OCI-LY3 (cell line): ENCODE measurements around the gene PKD2L2.
"Not testable (repeated sequence)": the region's sequence is repeated elsewhere in the genome, so short reads cannot be mapped to it uniquely, and the experiment has no call there.

ENCODE experiments used
- H2AFZ ChIP-seq: fragments of 200-600, 300-600 bp; shearing (Covaris generic); 2 replicates; pipeline ENCODE4 v1.6.0; 2014; ENCODE audit warnings: antibody characterized with exemption, low read depth, low read length
- H3K27ac ChIP-seq: fragments of 200-600, 300-600 bp; sonication (generic); 2 replicates; pipeline ENCODE4 v1.5.1; 2014; ENCODE audit warnings: mild to moderate bottlenecking, low read length, moderate library complexity, mixed read lengths
- H3K27me3 ChIP-seq: fragments of 200-600, 300-600 bp; sonication (generic); 2 replicates; pipeline ENCODE4 v1.6.1; 2014; ENCODE audit warnings: low read depth, low read length, mixed read lengths
- H3K36me3 ChIP-seq: fragments of 200-600, 300-600 bp; sonication (generic); replicated peaks from 2 replicates; pipeline ENCODE3; 2014; ENCODE audit warnings: low read depth, low read length, mixed read lengths
- H3K4me1 ChIP-seq: fragments of 300-600, 200-600 bp; sonication (generic); 2 replicates; pipeline ENCODE4 v1.6.1; 2014; ENCODE audit warnings: low read length, mixed read lengths
- H3K4me2 ChIP-seq: fragments of 200-600, 300-600 bp; sonication (generic); 2 replicates; pipeline ENCODE4 v1.6.1; 2014; ENCODE audit warnings: low read length, mixed read lengths
- H3K4me3 ChIP-seq: fragments of 300-600, 200-600 bp; sonication (generic); 2 replicates; pipeline ENCODE4 v1.5.1; 2014; ENCODE audit warnings: antibody characterized with exemption, mild to moderate bottlenecking, low read length, moderate library complexity
- H3K79me2 ChIP-seq: fragments of 300-600, 200-600 bp; shearing (Covaris generic); 2 replicates; pipeline ENCODE4 v1.6.1; 2014; ENCODE audit warnings: mild to moderate bottlenecking, low read length, mixed read lengths
- H3K9ac ChIP-seq: fragments of 300-600, 200-600 bp; shearing (Covaris generic); 2 replicates; pipeline ENCODE4 v1.6.0; 2014; ENCODE audit warnings: mild to moderate bottlenecking, low read length, moderate library complexity
- H3K9me3 ChIP-seq: fragments of 200-600, 300-600 bp; shearing (Covaris generic); 2 replicates; pipeline ENCODE4 v1.6.1; 2014; ENCODE audit warnings: low read length, mixed read lengths; ENCODE audit not compliant: insufficient read depth
- H4K20me1 ChIP-seq: fragments of 200-600, 300-600 bp; sonication (generic); 2 replicates; pipeline ENCODE4 v1.6.1; 2016; ENCODE audit warnings: low read length, mixed read lengths; ENCODE audit not compliant: insufficient read depth
- EZH2phosphoT487 ChIP-seq: fragments of 200-600 bp; shearing (Covaris generic); IDR thresholded peaks from 2 replicates; pipeline ENCODE4 v1.6.1; 2018; ENCODE audit warnings: antibody characterized with exemption, mixed run types, low read depth
- TF ChIP-seq, protein P1 (sequence below): fragments of 200-600, 300-600 bp; sonication (generic); IDR thresholded peaks from 2 replicates; pipeline ENCODE4 v1.5.1; 2014; ENCODE audit warnings: antibody characterized with exemption, low read length, low read depth

The PKD2L2 gene

DNA sequence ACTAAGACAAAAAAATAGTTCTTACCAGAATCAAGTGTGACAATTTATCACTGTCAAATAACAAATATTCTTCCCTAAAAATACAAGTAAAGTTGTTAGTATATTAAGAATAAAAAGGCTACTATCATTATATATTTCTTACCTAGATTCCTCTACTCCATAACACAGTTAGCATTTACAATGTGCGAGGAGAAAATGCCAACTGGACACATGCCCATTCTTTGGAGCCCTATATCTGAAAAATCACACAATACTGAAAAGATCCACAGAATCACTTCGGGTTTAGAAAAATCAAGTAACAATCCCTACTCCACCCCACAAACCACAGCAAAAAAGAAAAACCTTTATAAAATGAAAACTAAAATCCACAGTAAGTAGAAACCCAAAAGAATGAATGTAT lies 70.9 kb downstream of the PKD2L2 start:
- Histone ChIP-seq H3K9me3 (no peaks in the 10 kb centered on the region), H3K27ac (no peak overlapping the region), H3K27me3 (no peaks in the 10 kb centered on the region), H3K9ac (no peak overlapping the region), H3K4me1 (no peaks in the 10 kb centered on the region), H3K4me2 (no peak overlapping the region), H3K4me3 (no peak overlapping the region), H3K79me2 (no peaks in the 10 kb centered on the region), H4K20me1 (no peaks in the 10 kb centered on the region), H2AFZ (no peak overlapping the region), H3K36me3 (no peaks in the 10 kb centered on the region)
- TF ChIP-seq EZH2phosphoT487, result no peak
- TF ChIP-seq, protein P1, sequence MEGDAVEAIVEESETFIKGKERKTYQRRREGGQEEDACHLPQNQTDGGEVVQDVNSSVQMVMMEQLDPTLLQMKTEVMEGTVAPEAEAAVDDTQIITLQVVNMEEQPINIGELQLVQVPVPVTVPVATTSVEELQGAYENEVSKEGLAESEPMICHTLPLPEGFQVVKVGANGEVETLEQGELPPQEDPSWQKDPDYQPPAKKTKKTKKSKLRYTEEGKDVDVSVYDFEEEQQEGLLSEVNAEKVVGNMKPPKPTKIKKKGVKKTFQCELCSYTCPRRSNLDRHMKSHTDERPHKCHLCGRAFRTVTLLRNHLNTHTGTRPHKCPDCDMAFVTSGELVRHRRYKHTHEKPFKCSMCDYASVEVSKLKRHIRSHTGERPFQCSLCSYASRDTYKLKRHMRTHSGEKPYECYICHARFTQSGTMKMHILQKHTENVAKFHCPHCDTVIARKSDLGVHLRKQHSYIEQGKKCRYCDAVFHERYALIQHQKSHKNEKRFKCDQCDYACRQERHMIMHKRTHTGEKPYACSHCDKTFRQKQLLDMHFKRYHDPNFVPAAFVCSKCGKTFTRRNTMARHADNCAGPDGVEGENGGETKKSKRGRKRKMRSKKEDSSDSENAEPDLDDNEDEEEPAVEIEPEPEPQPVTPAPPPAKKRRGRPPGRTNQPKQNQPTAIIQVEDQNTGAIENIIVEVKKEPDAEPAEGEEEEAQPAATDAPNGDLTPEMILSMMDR, result no peak

DNA sequence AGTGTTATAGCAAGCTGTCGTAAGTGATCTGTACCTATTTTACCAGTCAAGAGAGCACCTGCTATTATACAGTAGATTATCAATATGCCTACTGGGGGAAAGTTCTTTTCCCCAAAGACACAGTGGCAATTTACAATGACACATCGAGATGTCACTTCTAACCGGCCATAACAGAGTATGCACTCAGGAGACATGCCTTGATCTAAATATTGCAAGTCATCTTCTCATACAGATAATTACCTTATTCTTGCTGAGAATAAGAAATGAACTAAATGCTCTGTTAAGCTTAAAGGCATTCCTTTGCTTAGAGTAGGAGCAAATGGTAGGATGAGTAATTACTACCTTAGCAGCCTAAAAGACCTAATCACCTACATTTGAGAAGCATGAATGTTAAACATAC lies 71.6 kb downstream of the PKD2L2 start:
- H4K20me1 ChIP-seq, result no peaks in the 10 kb centered on the region
- H3K36me3 ChIP-seq, result no peaks in the 10 kb centered on the region
- no peak overlapping the region for H3K9ac ChIP-seq
- no peaks in the 10 kb centered on the region for H3K4me1 ChIP-seq
- H3K4me2 ChIP-seq, result no peak overlapping the region
- TF ChIP-seq, protein P1, result no peak
- TF ChIP-seq EZH2phosphoT487, result no peak
- H3K4me3 ChIP-seq, result no peak overlapping the region
- H3K27me3 ChIP-seq, result no peaks in the 10 kb centered on the region
- H3K79me2 ChIP-seq, result no peaks in the 10 kb centered on the region
- no peak overlapping the region for H3K27ac ChIP-seq
- no peaks in the 10 kb centered on the region for H3K9me3 ChIP-seq
- H2AFZ ChIP-seq, result no peak overlapping the region

DNA sequence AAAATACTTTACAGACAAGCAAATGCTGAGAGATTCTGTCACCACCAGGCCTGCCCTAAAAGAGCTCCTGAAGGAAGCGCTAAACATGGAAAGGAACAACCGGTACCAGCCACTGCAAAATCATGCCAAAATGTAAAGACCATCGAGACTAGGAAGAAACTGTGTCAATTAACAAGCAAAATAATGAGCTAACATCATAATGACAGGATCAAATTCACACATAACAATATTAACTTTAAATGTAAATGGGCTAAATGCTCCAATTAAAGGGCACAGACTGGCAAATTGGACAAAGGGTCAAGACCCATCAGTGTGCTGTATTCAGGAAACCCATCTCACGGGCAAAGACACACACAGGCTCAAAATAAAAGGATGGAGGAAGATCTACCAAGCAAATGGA lies 81.1 kb downstream of the PKD2L2 start:
- not testable (repeated sequence) for H3K4me1 ChIP-seq, H3K9ac ChIP-seq, H3K27ac ChIP-seq, H3K4me2 ChIP-seq, H3K79me2 ChIP-seq, H3K36me3 ChIP-seq, H3K27me3 ChIP-seq, H3K4me3 ChIP-seq, H4K20me1 ChIP-seq, H2AFZ ChIP-seq, H3K9me3 ChIP-seq

DNA sequence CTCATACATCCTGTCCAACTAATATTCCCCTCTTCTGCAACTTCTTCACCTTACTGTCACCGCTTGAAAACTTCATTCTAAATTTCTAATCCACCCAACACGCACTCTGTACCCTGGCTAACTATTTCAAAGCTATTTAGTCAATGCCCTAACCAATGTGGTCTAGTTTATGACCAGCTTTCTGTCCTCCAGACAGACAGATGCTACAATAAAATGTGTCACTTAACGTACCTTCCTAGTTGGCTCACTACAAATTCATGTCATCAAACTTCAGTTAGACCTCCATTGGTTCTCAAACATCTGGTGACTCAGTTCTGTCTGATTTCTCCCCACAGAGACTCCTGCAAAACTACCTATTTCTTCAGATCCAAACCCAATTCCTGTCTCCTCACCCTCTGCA lies 86.0 kb downstream of the PKD2L2 start:
- no peak overlapping the region for H3K4me3 ChIP-seq
- H4K20me1 ChIP-seq, result no peaks in the 10 kb centered on the region
- no peak overlapping the region for H3K27ac ChIP-seq
- H3K9ac ChIP-seq, result no peak overlapping the region
- no peaks in the 10 kb centered on the region for H3K4me1 ChIP-seq
- H3K36me3 ChIP-seq, result peaks cover 4% of the 10 kb centered on the region
- H3K4me2 ChIP-seq, result no peak overlapping the region
- no peaks in the 10 kb centered on the region for H3K79me2 ChIP-seq
- no peak overlapping the region for H2AFZ ChIP-seq
- TF ChIP-seq, protein P1, result no peak
- TF ChIP-seq EZH2phosphoT487, result no peak
- no peaks in the 10 kb centered on the region for H3K27me3 ChIP-seq
- no peaks in the 10 kb centered on the region for H3K9me3 ChIP-seq

DNA sequence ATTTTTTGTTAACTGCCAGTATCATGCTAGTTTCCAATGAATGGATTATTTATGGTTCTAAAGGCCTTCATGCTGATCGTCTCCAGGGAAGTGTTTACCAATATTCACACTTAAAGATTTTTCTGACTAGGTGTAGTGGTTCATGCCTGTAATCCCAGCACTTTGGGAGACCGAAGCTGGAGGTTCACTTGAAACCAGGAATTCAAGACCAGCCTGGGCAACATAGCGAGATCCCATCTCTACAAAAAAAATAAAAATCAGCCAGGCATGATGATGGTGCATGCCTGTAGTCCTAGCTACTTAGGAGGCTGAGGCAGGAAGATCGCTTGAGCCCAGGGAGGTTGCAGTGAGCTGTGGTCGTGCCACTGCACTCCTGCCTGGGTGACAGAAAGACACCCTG lies 100.2 kb downstream of the PKD2L2 start:
- Histone ChIP-seq H3K4me1 (no peaks in the 10 kb centered on the region), H3K79me2 (no peaks in the 10 kb centered on the region), H3K4me2 (no peak overlapping the region), H2AFZ (no peak overlapping the region), H3K4me3 (no peak overlapping the region), H4K20me1 (peaks cover 5% of the 10 kb centered on the region; the same call in 1 of the 2 replicates), H3K9me3 (no peaks in the 10 kb centered on the region), H3K36me3 (no peaks in the 10 kb centered on the region), H3K9ac (no peak overlapping the region), H3K27ac (no peak overlapping the region), H3K27me3 (no peaks in the 10 kb centered on the region)
- TF ChIP-seq, protein P1, result no peak
- TF ChIP-seq EZH2phosphoT487, result no peak
